T-helper 2 cell treated with Interferon-gamma antibody and Interleukin-4, amounts not matched to agents 100 ng/mL and 5 ng/mL, for 36 hours (primary cell): ENCODE results near the gene MUC15. TPM values are rescaled to one million over a fixed set of nuclear protein-coding genes. Genes with fewer than 3 reads are reported as not detected.

ENCODE experiments used
- intact Hi-C: fragments of 100-400 bp; cut with micrococcal nuclease; formaldehyde crosslinking; loops from one replicate; pipeline ENCODE4 v1.15.1; 2023
- total RNA-seq: library from RNA; stranded (reverse); gene quantifications from 2 replicates; pipeline ENCODE4 v1.2.3, GENCODE V29; 2022

Gene MUC15
- total RNA-seq, 1 donor from 2014 or later, result not detected

GRCh38 chr11:26575946-26576345, 3.9 kb upstream of the MUC15 start:
- intact Hi-C loops, result no loop called here

GRCh38 chr11:26573896-26574295, 1.8 kb upstream of the MUC15 start:
- intact Hi-C loops, result no loop called here

GRCh38 chr11:26572770-26573402, 823 bp upstream of the MUC15 start:
- intact Hi-C loops, result no loop called here

- intact Hi-C loops, result no loop called here
Measured at GRCh38 chr11:26569646-26570045, 2.4 kb downstream of the MUC15 start.

- intact Hi-C loops, result no loop called here
Measured at GRCh38 chr11:26558190-26558589, 13.9 kb downstream of the MUC15 start.

- intact Hi-C loops, result no loop called here
Measured at GRCh38 chr11:26557666-26558065, 14.4 kb downstream of the MUC15 start.

- intact Hi-C loops, result no loop called here
Measured at GRCh38 chr11:26556582-26556981, 15.5 kb downstream of the MUC15 start.

GRCh38 chr11:26554455-26554854, 17.6 kb downstream of the MUC15 start:
- intact Hi-C loops, result no loop called here

- intact Hi-C loops, result no loop called here
Measured at GRCh38 chr11:26553182-26553581, 18.9 kb downstream of the MUC15 start.

GRCh38 chr11:26551186-26551801, 20.8 kb downstream of the MUC15 start:
- intact Hi-C loops, result no loop called here

- intact Hi-C loops, result no loop called here
Measured at GRCh38 chr11:26550022-26550421, 22.0 kb downstream of the MUC15 start.

- intact Hi-C loops, result no loop called here
Measured at GRCh38 chr11:26549176-26549575, 22.9 kb downstream of the MUC15 start.

GRCh38 chr11:26541870-26542269, 30.2 kb downstream of the MUC15 start:
- intact Hi-C loops, result no loop called here

GRCh38 chr11:26539517-26539916, 32.5 kb downstream of the MUC15 start:
- intact Hi-C loops, result no loop called here

GRCh38 chr11:26537341-26537740, 34.7 kb downstream of the MUC15 start:
- intact Hi-C loops, result no loop called here

- intact Hi-C loops, result no loop called here
Measured at GRCh38 chr11:26527685-26528084, 44.4 kb downstream of the MUC15 start.

- intact Hi-C loops, result no loop called here
Measured at GRCh38 chr11:26522912-26523610, 49.0 kb downstream of the MUC15 start.

GRCh38 chr11:26519469-26519868, 52.6 kb downstream of the MUC15 start:
- intact Hi-C loops, result no loop called here

GRCh38 chr11:26512196-26512595, 59.9 kb downstream of the MUC15 start:
- intact Hi-C loops, result no loop called here

- intact Hi-C loops, result no loop called here
Measured at GRCh38 chr11:26510756-26511155, 61.3 kb downstream of the MUC15 start.

GRCh38 chr11:26510164-26510563, 61.9 kb downstream of the MUC15 start:
- intact Hi-C loops, result no loop called here
